Neural progenitor cell (in vitro differentiated cells): ENCODE data around the gene ABHD12. TPM values are rescaled to one million over a fixed set of nuclear protein-coding genes. Genes with fewer than 3 reads are reported as not detected.

Experiments used
- DNase-seq: peaks from one replicate; pipeline ENCODE4 v3.0.0-alpha.2; 2016; ENCODE audit warnings: low spot score
- H2AFZ ChIP-seq: fragments of 200-600 bp; sonication (generic); replicated peaks from 2 replicates; pipeline ENCODE4 v1.6.1; 2016; ENCODE audit warnings: antibody characterized with exemption
- H3F3A ChIP-seq: fragments of 200-600 bp; sonication (generic); 2 replicates; pipeline ENCODE4 v1.6.1; 2016; ENCODE audit warnings: antibody characterized with exemption, low read depth
- H3K27ac ChIP-seq: fragments of 200-600 bp; sonication (generic); 2 replicates; pipeline ENCODE4 v1.5.1; 2016; ENCODE audit warnings: mild to moderate bottlenecking
- H3K27me3 ChIP-seq: fragments of 200-600 bp; sonication (generic); 2 replicates; pipeline ENCODE4 v1.6.1; 2016; ENCODE audit warnings: mild to moderate bottlenecking, moderate library complexity
- H3K36me3 ChIP-seq: fragments of 200-600 bp; sonication (generic); 2 replicates; pipeline ENCODE4 v1.5.1; 2016
- H3K4me1 ChIP-seq: fragments of 200-600 bp; sonication (generic); 2 replicates; pipeline ENCODE4 v1.6.1; 2016; ENCODE audit warnings: mixed run types
- H3K4me2 ChIP-seq: fragments of 200-600 bp; sonication (generic); 2 replicates; pipeline ENCODE4 v1.6.1; 2016
- H3K4me3 ChIP-seq: fragments of 200-600 bp; sonication (generic); 2 replicates; pipeline ENCODE4 v1.5.1; 2016
- H3K79me2 ChIP-seq: fragments of 200-600 bp; sonication (generic); 2 replicates; pipeline ENCODE4 v1.6.1; 2016; ENCODE audit warnings: low read depth
- H3K9ac ChIP-seq: fragments of 200-600 bp; sonication (generic); 2 replicates; pipeline ENCODE4 v1.6.1; 2016
- H3K9me3 ChIP-seq: fragments of 200-600 bp; sonication (generic); 2 replicates; pipeline ENCODE4 v1.5.1; 2016; ENCODE audit warnings: low read depth
- H4K20me1 ChIP-seq: fragments of 200-600 bp; sonication (generic); 2 replicates; pipeline ENCODE4 v1.6.1; 2016; ENCODE audit warnings: low read depth
- H3K27ac Mint-ChIP-seq: 3 replicates; pipeline ENCODE4 v1.8.0; 2021; ENCODE audit warnings: mixed read lengths
- H3K27me3 Mint-ChIP-seq: 2 replicates; pipeline ENCODE4 v1.8.0; 2022; ENCODE audit warnings: low read depth, mild to moderate bottlenecking, inconsistent platforms, moderate library complexity, mixed read lengths; ENCODE audit not compliant: insufficient read depth
- H3K36me3 Mint-ChIP-seq: 3 replicates; pipeline ENCODE4 v1.8.0; 2021; ENCODE audit warnings: mixed read lengths
- H3K4me1 Mint-ChIP-seq: 3 replicates; pipeline ENCODE4 v1.8.0; 2021; ENCODE audit warnings: mixed read lengths
- H3K4me3 Mint-ChIP-seq: 3 replicates; pipeline ENCODE4 v1.8.0; 2021; ENCODE audit warnings: mild to moderate bottlenecking, moderate library complexity, mixed read lengths
- H3K9me3 Mint-ChIP-seq: 3 replicates; pipeline ENCODE4 v1.8.0; 2020; ENCODE audit warnings: mixed read lengths
- EZH2 ChIP-seq: fragments of 200-600 bp; sonication (generic); IDR thresholded peaks from 2 replicates; pipeline ENCODE4 v1.6.1; 2017; ENCODE audit warnings: antibody characterized with exemption, mild to moderate bottlenecking, moderate library complexity
- EZH2phosphoT487 ChIP-seq: fragments of 200-600 bp; sonication (generic); IDR thresholded peaks from 2 replicates; pipeline ENCODE4 v1.6.1; 2017; ENCODE audit warnings: antibody characterized with exemption
- total RNA-seq: library from RNA; depleted of rRNA; stranded (reverse); fragments of >200 nt; gene quantifications from 2 replicates; pipeline ENCODE4 v1.2.3, GENCODE V29; 2015; ENCODE audit warnings: low replicate concordance
- TF ChIP-seq, protein P1 (sequence below): fragments of 200-600 bp; sonication (generic); IDR thresholded peaks from 2 replicates; pipeline ENCODE4 v1.5.1; 2017; ENCODE audit warnings: antibody characterized with exemption, mild to moderate bottlenecking

Gene ABHD12
- total RNA-seq, 1 donor from 2014 or later = 20.8 TPM

DNA sequence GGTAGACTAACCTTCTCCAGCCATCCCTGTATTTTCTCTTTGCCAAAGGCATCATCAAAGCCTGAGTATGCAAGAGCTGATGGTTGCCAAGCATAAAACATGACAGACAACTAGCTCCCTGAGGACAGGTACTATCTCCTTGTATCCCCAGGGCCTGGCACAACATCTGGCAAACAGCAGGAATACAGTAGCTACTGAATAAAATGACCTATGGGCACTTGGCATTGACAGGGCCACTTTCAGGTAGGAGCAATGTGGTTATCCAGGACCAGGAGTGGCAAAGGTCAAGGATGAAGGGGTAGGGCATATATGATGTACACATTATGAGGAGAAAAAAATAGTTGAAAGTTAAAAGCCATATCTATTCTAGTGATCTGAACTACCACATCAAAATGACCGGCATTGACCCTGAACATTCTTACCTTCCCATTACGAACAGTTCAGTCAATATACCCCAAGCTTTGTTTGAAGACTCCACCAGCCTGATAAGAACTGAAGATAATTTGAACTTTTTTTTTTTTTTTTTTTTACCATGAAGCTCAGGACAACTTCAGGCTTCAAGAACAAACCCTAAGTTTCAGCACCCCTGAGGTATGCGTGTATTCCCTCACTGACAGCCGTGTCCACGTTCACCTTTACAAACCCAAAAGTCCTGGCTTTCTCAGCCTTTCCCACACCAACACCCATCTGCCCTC lies 12.3 kb downstream of the ABHD12 start:
- Mint-ChIP-seq H3K27me3 (peaks cover 7% of the 10 kb centered on the region), H3K4me3 (no peak overlapping the region)

GRCh38 chr20:25376886-25377285 lies 13.7 kb downstream of the ABHD12 start:
- Mint-ChIP-seq H3K27me3 (peaks cover 7% of the 10 kb centered on the region), H3K4me3 (no peak overlapping the region), H3K4me1 (no peaks in the 10 kb centered on the region), H3K36me3 (peaks cover 51% of the 10 kb centered on the region), H3K9me3 (peaks cover 46% of the 10 kb centered on the region), H3K27ac (no peak overlapping the region)
- H3K27ac ChIP-seq = no peak overlapping the region
- H3K4me2 ChIP-seq = no peak overlapping the region
- H4K20me1 ChIP-seq = peaks cover 24% of the 10 kb centered on the region
- H3K9ac ChIP-seq = no peak overlapping the region
- H3F3A ChIP-seq = no peaks in the 10 kb centered on the region
- peaks cover 86% of the 10 kb centered on the region for H3K79me2 ChIP-seq
- TF ChIP-seq, protein P1, sequence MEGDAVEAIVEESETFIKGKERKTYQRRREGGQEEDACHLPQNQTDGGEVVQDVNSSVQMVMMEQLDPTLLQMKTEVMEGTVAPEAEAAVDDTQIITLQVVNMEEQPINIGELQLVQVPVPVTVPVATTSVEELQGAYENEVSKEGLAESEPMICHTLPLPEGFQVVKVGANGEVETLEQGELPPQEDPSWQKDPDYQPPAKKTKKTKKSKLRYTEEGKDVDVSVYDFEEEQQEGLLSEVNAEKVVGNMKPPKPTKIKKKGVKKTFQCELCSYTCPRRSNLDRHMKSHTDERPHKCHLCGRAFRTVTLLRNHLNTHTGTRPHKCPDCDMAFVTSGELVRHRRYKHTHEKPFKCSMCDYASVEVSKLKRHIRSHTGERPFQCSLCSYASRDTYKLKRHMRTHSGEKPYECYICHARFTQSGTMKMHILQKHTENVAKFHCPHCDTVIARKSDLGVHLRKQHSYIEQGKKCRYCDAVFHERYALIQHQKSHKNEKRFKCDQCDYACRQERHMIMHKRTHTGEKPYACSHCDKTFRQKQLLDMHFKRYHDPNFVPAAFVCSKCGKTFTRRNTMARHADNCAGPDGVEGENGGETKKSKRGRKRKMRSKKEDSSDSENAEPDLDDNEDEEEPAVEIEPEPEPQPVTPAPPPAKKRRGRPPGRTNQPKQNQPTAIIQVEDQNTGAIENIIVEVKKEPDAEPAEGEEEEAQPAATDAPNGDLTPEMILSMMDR = no peak
- TF ChIP-seq EZH2 = no peak
- no peak for TF ChIP-seq EZH2phosphoT487
- no peak overlapping the region for H3K4me3 ChIP-seq
- H3K36me3 ChIP-seq = no peaks in the 10 kb centered on the region
- no peaks in the 10 kb centered on the region for H3K9me3 ChIP-seq
- DNase-seq = no peak
- H2AFZ ChIP-seq = no peak overlapping the region
- H3K4me1 ChIP-seq = no peaks in the 10 kb centered on the region
- no peaks in the 10 kb centered on the region for H3K27me3 ChIP-seq

More for the DNA sequence above, 12.3 kb downstream of the ABHD12 start:
- no peaks in the 10 kb centered on the region for H3K4me1 ChIP-seq
- H3K4me1 Mint-ChIP-seq = no peaks in the 10 kb centered on the region
- no peaks in the 10 kb centered on the region for H3K36me3 ChIP-seq
- no peaks in the 10 kb centered on the region for H3K27me3 ChIP-seq
- H3K9me3 ChIP-seq = no peaks in the 10 kb centered on the region
- no peak overlapping the region for H3K27ac ChIP-seq
- no peak for DNase-seq
- H2AFZ ChIP-seq = no peak overlapping the region
- no peak overlapping the region for H3K4me2 ChIP-seq
- peaks cover 34% of the 10 kb centered on the region for H4K20me1 ChIP-seq
- H3K4me3 ChIP-seq = no peak overlapping the region
- peaks cover 87% of the 10 kb centered on the region for H3K79me2 ChIP-seq
- TF ChIP-seq EZH2phosphoT487 (no peak), EZH2 (no peak)
- TF ChIP-seq, protein P1 = no peak
- H3F3A ChIP-seq = no peaks in the 10 kb centered on the region
- H3K9me3 Mint-ChIP-seq = peaks cover 39% of the 10 kb centered on the region
- no peak overlapping the region for H3K9ac ChIP-seq
- no peak overlapping the region for H3K27ac Mint-ChIP-seq
- peaks cover 51% of the 10 kb centered on the region for H3K36me3 Mint-ChIP-seq

GRCh38 chr20:25376236-25376635 lies 14.4 kb downstream of the ABHD12 start:
- H2AFZ ChIP-seq = no peak overlapping the region
- no peak for TF ChIP-seq EZH2
- TF ChIP-seq, protein P1 = no peak
- no peak for TF ChIP-seq EZH2phosphoT487
- Mint-ChIP-seq H3K36me3 (peaks cover 49% of the 10 kb centered on the region), H3K9me3 (peaks cover 48% of the 10 kb centered on the region), H3K4me3 (no peak overlapping the region), H3K27ac (no peak overlapping the region), H3K27me3 (peaks cover 7% of the 10 kb centered on the region), H3K4me1 (no peaks in the 10 kb centered on the region)
- H3K27ac ChIP-seq = no peak overlapping the region
- H3K9ac ChIP-seq = no peak overlapping the region
- DNase-seq = no peak
- H3K4me3 ChIP-seq = no peak overlapping the region
- peaks cover 81% of the 10 kb centered on the region for H3K79me2 ChIP-seq
- H3K9me3 ChIP-seq = no peaks in the 10 kb centered on the region
- no peaks in the 10 kb centered on the region for H3F3A ChIP-seq
- H3K4me1 ChIP-seq = no peaks in the 10 kb centered on the region
- H4K20me1 ChIP-seq = peaks cover 17% of the 10 kb centered on the region
- H3K4me2 ChIP-seq = no peak overlapping the region
- no peaks in the 10 kb centered on the region for H3K36me3 ChIP-seq
- no peaks in the 10 kb centered on the region for H3K27me3 ChIP-seq
